M059J (cell line): ENCODE data around the gene CORO7. TPM values are rescaled to one million over a fixed set of nuclear protein-coding genes. Genes with fewer than 3 reads are reported as not detected.
"Not testable (repeated sequence)": the region's sequence is repeated elsewhere in the genome, so short reads cannot be mapped to it uniquely, and the experiment has no call there.

ENCODE experiments used
- DNase-seq: peaks from one replicate; pipeline ENCODE4 v3.0.0-alpha.2; 2012; ENCODE audit warnings: low read depth
- total RNA-seq: library from RNA; depleted of rRNA; stranded (reverse); fragments of >200 nt; shearing (Covaris generic); gene quantifications from 2 replicates; pipeline ENCODE4 v1.2.3, GENCODE V29; 2014

The CORO7 gene
- total RNA-seq, 1 experiment from 2014 or later: 13.1 TPM

GRCh38 chr16:4402439-4403132 is 13.8 kb downstream of the CORO7 start:
- DNase-seq: peak; percentile 62

- no peak for DNase-seq
These were observed 14.9 kb downstream of the CORO7 start for GRCh38 chr16:4401510-4401909.

GRCh38 chr16:4401094-4401501 is 15.3 kb downstream of the CORO7 start:
- DNase-seq: no peak

GRCh38 chr16:4399001-4399730 is 17.2 kb downstream of the CORO7 start:
- no peak for DNase-seq

- DNase-seq: no peak
These were observed 21.2 kb downstream of the CORO7 start for GRCh38 chr16:4395055-4395726.

GRCh38 chr16:4393850-4394249 is 22.5 kb downstream of the CORO7 start:
- DNase-seq: not testable (repeated sequence)

GRCh38 chr16:4393240-4393600 is 23.2 kb downstream of the CORO7 start:
- DNase-seq: no peak

GRCh38 chr16:4392382-4393239 is 23.8 kb downstream of the CORO7 start:
- DNase-seq: no peak

- no peak for DNase-seq
These were observed 24.6 kb downstream of the CORO7 start for GRCh38 chr16:4391631-4392381.

GRCh38 chr16:4390266-4391260 is 25.8 kb downstream of the CORO7 start:
- DNase-seq: no peak

- no peak for DNase-seq
These were observed 27.1 kb downstream of the CORO7 start for GRCh38 chr16:4389051-4389955.

GRCh38 chr16:4388271-4389021 is 27.9 kb downstream of the CORO7 start:
- DNase-seq: peak; percentile 56

GRCh38 chr16:4387781-4388180 is 28.6 kb downstream of the CORO7 start:
- DNase-seq: no peak

- DNase-seq: no peak
These were observed 29.3 kb downstream of the CORO7 start for GRCh38 chr16:4386951-4387565.

GRCh38 chr16:4386451-4386805 is 30.0 kb downstream of the CORO7 start:
- DNase-seq: peak; percentile 40

- no peak for DNase-seq
These were observed 30.5 kb downstream of the CORO7 start for GRCh38 chr16:4385789-4386450.
